Measurements from ENCODE around the gene TAC4.

TAC4 gene

DNA sequence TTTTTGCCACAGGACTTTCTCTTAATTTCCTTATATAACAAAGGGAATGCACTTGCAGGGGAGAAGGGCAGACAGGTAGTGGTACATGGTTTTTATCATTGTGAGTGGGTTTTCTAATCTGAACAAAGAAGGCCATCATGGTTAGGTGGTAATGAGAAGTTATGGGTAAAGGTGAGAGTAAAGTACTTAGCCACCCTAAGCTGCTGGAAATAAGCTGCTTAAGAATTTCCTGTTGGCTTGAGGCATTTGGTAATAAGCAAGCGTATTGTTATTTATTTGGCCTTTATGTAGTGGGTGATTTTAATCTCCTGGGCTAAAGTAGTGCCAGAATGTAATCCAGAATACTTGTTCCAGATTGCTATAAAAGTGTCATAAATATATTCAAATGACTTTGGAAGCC, 27.1 kb downstream of the TAC4 start:
- H3K4me3 ChIP-seq (ENCODE audit: control insufficient read depth, low read depth, low read length): no peak overlapping the region
- TF ChIP-seq, protein P1, sequence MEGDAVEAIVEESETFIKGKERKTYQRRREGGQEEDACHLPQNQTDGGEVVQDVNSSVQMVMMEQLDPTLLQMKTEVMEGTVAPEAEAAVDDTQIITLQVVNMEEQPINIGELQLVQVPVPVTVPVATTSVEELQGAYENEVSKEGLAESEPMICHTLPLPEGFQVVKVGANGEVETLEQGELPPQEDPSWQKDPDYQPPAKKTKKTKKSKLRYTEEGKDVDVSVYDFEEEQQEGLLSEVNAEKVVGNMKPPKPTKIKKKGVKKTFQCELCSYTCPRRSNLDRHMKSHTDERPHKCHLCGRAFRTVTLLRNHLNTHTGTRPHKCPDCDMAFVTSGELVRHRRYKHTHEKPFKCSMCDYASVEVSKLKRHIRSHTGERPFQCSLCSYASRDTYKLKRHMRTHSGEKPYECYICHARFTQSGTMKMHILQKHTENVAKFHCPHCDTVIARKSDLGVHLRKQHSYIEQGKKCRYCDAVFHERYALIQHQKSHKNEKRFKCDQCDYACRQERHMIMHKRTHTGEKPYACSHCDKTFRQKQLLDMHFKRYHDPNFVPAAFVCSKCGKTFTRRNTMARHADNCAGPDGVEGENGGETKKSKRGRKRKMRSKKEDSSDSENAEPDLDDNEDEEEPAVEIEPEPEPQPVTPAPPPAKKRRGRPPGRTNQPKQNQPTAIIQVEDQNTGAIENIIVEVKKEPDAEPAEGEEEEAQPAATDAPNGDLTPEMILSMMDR (IDR thresholded peaks at IDR 0.05; ENCODE audit: control insufficient read depth, insufficient read depth, low read depth, low read length, missing control alignments): no peak
- DNase-seq (ENCODE audit: low read depth): no peak

DNA sequence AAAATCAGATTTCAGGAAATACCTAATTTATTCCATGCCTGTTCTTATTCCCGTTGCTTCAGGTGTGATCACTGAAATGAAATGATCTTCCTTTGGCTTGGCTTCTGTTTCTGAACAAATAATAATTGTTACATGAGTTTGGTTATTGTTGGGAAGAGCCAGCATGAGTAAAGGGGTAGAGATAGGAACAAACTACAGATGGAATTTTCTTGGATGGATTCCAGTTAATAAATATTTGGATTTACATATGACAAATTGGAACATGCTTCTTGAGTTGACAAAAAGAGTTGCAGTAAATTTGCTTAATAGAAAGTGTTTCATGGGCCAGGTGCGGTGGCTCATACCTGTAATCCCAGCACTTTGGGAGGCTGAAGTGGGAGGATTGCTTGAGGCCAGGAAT, 28.2 kb downstream of the TAC4 start:
- no peak overlapping the region for H3K4me3 ChIP-seq (ENCODE audit: control insufficient read depth, low read depth, low read length)
- TF ChIP-seq, protein P1 (IDR thresholded peaks at IDR 0.05; ENCODE audit: control insufficient read depth, insufficient read depth, low read depth, low read length, missing control alignments): no peak
- DNase-seq (ENCODE audit: low read depth): no peak

DNA sequence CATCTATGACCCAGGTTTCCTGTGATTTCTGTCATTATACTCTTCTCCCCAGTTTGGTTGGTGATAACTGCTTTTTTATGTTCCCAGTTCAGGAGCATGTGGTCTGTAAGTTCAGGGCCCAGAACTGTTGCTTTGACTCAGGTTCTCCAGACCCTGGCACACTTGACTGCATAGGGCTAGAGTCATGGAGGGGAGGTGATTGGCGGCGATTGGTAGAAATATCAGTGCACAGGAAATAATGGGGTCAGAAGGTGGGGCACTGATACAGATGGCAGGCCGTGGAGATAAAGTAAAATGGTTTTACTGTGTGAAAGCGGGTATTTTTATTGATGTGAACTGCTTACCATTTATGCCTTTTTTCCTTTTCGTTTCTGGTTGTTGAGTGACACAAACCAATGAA, 28.7 kb downstream of the TAC4 start:
- no peak overlapping the region for H3K4me3 ChIP-seq (ENCODE audit: control insufficient read depth, low read depth, low read length)
- no peak for DNase-seq (ENCODE audit: low read depth)
- TF ChIP-seq, protein P1 (IDR thresholded peaks at IDR 0.05; ENCODE audit: control insufficient read depth, insufficient read depth, low read depth, low read length, missing control alignments): no peak

DNA sequence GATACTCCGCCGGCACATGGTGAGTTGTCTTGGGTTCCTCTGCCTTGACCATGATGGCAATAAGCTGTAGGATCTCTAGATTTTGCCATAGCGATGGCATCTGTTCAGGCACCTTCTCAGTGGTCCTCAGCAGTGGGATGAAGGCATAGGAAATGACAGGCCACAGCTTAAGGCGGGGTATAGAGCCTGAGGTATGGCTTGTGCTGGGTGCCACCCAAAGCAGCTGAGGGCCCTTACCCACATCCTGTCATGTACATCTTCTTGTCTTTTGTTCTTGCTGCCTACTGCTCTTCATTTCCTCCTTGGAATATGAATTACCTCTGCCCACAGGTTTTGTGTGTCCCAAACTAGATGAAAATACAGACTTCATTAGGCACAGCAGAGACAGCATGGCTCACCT, 29.9 kb downstream of the TAC4 start:
- TF ChIP-seq, protein P1 (IDR thresholded peaks at IDR 0.05; ENCODE audit: control insufficient read depth, insufficient read depth, low read depth, low read length, missing control alignments): no peak
- no peak overlapping the region for H3K4me3 ChIP-seq (ENCODE audit: control insufficient read depth, low read depth, low read length)
- DNase-seq (ENCODE audit: low read depth): no peak

DNA sequence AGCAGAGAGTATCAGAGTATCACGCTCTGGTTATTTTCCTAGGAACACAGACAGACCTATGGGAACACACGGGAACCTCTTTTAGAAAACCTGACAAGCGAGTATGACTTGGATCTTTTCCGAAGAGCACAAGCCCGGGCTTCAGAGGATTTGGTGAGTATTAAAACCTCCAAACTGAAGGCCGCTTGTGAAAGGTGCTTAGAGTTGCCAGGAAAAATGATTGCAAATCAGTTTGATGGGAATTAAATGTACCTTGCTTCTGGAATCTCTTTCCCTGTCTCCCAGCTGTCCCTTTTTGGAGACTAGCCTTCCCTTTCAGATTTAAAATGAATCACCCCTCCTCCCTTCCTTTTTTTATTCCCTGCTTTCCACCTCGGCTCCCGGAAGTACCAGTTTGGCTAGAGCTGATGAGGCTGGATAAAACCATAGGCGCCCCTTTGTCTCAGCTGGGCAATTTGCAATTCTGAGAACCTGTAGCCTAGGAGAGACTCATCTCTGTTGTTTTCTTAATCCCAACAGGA, 32.0 kb downstream of the TAC4 start:
- H3K4me3 ChIP-seq (ENCODE audit: control insufficient read depth, low read depth, low read length): no peak overlapping the region
- no peak for DNase-seq (ENCODE audit: low read depth)
- TF ChIP-seq, protein P1 (IDR thresholded peaks at IDR 0.05; ENCODE audit: control insufficient read depth, insufficient read depth, low read depth, low read length, missing control alignments): no peak

DNA sequence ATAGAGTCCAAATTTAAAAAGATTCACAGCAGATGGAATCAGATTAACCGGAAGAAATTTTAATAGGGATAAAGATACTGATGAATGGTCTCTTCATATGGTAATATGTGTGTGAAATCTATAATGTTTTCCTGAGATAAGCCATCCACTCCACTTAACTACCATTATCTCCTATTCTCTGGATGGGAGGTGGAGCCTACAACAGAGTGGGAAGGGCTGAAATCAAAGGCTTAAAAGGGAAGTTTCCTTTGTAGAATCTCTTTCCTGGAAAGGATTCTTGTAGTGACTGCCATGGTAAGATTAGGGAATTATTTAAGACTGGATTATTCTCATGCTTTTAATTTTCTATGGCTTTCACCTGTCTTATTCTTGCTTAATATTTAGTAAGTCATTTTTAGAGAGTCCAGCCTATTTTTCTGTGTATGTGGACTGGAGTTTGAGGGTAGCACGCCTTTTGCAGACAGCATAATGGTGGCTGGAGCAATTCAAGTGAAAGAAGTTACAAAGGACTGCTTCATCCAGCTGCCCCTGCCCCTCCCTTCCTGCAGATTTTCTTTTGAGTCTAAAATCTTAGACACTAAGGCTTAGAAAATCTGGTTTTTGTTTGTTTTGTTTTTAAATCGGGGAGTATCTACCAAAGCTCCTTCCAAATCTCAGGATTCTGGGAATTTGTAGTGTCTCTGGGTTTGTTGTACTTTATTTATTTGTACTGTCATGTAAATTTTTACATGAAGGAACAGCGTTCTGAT, 32.9 kb downstream of the TAC4 start:
- TF ChIP-seq, protein P1 (IDR thresholded peaks at IDR 0.05; ENCODE audit: control insufficient read depth, insufficient read depth, low read depth, low read length, missing control alignments): no peak

More for the DNA sequence above, 32.9 kb downstream of the TAC4 start:
- DNase-seq (ENCODE audit: low read depth): no peak
- no peak overlapping the region for H3K4me3 ChIP-seq (ENCODE audit: control insufficient read depth, low read depth, low read length)
